ENCODE measurements around the gene NKAIN1.

- TF ChIP-seq JUN (IDR thresholded peaks at IDR 0.05; ENCODE audit: borderline replicate concordance, insufficient read depth, insufficient read length, low read depth) (no peak), CTCF (IDR thresholded peaks at IDR 0.05; ENCODE audit: extremely low read depth in 1 of 2, insufficient read depth in 1 of 2, low read depth in 1 of 2, low read length in 2 of 2) (no peak), MAX (IDR thresholded peaks at IDR 0.05; ENCODE audit: insufficient read depth, insufficient read length) (no peak), EZH2 (IDR thresholded peaks at IDR 0.05; ENCODE audit: borderline replicate concordance, low read depth, low read length, severe bottlenecking) (no peak), POLR2A (IDR thresholded peaks at IDR 0.05; ENCODE audit: low read depth, low read length) (no peak)
Observed at GRCh38 chr1:31273619-31274018, 33.9 kb upstream of the NKAIN1 start.
